NCI-H1436 (cell line): Measurements from ENCODE around the gene HOXD4.

Experiments used
- DNase-seq: peaks from one replicate; lab custom pipeline; 2025; lab: John Stamatoyannopoulos, UW

Gene HOXD4

DNA sequence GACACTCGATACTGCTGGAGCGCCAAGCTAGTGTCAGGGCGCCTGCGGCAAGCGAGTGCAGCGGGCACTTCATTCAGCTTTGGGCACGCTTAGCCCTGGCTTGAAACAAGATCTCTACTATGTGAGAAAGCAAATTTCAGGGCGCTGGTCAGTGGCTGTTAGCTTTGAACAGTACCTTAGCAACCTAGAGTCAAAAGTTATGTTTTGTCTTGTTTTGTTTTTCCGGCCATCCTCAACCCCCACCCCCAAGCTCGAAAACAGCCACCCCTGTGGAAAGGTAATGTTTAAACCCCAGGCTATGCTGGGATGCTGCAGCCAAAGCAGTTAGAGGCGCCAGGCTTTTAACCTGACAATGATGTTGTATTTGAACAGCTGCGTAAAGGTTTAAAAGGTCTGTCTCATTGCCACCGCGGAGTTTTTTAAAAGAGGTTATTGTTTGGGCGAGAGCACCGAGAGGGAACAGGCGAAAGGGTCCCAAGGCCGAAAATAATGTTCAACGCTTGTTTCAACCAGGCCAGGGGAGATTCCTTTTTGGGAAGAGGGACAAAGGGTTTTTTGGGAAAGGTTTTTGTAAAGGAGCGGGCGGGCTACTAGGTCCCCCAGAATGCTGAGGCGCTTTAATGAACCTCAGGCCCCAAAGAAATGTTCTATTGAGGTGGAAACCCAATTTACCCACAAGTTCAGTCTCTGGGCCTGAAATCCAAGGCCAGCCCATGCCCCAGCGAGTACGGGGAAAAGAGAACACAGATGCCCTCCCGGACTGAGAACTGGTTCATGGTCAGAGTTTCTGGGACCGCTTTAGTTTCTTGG lies 37.0 kb upstream of the HOXD4 start:
- DNase-seq: peak; percentile 28

DNA sequence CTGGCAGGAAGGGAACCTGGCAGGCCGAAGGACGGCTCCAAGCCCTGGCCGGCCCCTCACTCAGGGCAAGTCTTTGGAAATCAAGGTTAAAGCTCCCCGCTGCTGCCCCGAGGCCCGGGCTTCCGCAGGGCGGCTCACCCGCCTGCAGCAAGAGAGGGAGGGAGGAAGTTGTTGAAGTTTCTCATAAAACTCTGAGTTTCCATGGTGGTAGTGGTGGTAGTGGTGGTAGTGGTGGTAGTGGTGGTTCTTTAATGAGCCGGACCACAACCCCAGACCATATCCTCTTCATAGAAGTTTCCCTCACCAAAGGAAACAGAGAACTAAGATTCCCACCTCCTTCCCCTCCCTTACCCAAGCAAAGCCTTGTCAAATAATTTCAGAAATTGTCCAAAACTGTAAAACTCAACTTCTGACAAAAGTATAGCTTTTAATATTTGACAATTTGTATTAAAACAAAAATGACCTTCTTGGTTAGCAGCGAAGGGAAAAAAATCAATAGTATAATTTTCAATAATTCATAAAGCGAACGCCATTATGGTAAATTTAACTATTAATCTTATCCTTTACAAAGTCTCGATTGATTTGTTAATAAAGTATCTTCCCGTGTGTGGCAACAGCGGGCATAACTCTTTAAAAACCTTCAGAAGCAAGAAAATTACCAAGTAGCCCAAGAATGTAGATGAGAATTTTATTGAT lies 36.3 kb upstream of the HOXD4 start:
- DNase-seq: no peak

DNA sequence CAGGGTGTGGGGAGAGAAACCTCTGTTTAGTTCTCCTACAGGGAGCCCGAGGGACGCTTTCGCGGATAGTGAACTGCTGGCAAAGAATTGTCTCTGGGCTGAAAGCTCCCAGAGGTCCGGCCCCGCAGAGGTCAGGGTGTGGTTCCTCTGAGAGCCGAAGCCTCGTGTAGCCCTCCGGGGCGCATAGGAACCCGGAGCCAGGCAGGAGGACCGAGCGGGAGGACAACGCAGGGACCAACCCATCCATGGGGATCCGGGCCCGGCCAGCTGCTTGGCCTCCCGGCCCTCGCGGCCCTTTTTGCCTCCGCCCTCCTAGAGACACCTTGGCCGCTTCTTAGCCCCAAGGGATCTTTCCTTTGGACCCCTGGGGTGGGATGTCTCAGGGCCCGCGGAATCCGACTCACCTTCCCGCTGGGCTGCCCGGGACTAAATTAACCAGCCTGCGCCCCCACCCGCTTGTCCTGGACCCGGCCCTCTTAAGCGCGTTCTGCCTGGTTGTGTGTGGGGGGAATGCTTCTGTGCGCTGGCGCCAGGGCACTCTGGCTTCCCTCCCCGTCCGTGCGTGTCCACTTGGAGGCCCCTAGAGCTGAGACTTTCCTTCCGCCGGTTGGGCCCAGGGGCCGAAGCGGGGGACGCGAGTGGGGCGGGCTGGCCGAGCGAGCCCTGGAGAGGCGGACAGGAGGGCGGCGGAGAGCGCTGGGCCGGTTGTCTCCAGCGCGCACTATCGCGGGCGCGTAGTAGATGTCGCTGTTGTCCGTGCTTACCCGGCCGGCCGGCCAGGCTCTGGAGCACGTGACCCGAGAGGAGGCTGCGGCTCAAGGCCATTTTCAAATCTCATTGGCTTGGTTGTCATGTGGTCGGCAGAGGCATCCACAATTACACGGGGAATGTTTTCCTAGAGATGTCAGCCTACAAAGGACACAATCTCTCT lies 35.2 kb upstream of the HOXD4 start, which contains the start of gene HOXD10:
TSS of gene HOXD10 (plus strand) at position 896 of the 931 bp plus-strand sequence. CDS start 56 bp downstream, outside the sequence.
- no peak for DNase-seq

DNA sequence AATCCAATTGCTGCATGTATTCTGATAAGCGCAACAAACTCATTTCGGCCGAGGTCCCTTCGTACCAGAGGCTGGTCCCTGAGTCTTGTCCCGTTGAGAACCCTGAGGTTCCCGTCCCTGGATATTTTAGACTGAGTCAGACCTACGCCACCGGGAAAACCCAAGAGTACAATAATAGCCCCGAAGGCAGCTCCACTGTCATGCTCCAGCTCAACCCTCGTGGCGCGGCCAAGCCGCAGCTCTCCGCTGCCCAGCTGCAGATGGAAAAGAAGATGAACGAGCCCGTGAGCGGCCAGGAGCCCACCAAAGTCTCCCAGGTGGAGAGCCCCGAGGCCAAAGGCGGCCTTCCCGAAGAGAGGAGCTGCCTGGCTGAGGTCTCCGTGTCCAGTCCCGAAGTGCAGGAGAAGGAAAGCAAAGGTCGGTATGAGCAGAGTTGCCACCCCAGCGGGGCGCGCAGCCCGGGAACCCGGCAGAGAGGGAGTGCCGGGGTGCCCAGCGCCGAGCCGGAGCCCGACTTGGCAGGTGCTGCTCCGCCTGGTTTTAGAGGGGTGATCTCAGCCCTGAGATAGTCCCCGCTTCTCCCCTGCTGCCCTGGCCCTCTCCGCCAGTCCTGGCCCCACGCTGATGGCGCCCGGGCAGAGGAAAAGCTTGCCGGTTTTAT lies 34.1 kb upstream of the HOXD4 start:
- DNase-seq: no peak

DNA sequence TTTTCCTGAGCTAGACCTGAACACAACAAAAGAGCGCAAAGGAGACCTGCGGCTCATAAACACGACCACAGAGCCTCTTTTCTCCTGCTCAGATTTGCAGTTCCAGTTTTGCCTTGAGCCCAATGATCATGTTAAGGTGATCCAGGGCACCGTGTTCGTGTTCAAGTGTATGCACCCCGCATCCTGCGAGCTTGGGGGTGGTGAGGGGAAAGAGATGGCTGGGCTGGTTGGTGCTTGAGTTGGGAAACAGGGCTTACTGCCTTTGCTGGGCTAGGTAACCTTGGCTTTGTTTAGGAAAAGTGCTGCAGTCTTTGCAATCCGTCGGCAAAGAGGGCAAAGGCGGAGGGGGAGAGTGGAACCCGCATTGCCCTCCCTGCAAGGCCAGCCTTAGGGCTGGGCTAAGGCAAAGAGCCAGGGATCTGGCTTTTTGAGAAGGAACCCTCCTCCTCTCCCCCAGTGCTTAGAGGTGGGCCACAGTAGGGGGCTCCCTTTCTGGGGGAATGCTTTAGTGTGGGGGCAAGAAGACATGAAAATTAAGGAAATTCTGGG lies 33.5 kb upstream of the HOXD4 start:
- DNase-seq: no peak

DNA sequence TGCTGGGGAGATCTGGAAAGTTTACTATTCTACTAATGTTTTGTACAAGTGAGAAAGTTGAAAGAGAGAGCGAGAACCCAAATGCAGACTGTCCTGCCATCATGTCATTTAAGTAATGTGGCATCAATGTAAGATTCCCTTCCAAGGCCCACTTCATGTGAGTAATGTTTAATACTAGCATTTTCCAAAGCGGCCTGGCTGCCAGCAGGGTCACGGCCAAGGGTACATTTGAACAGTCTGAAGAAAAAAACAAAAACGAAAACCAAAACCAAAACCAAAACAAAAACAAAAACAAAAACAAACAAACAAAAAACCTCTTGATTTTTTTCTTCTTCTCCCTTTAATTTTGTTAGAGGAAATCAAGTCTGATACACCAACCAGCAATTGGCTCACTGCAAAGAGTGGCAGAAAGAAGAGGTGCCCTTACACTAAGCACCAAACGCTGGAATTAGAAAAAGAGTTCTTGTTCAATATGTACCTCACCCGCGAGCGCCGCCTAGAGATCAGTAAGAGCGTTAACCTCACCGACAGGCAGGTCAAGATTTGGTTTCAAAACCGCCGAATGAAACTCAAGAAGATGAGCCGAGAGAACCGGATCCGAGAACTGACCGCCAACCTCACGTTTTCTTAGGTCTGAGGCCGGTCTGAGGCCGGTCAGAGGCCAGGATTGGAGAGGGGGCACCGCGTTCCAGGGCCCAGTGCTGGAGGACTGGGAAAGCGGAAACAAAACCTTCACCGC lies 32.6 kb upstream of the HOXD4 start:
- no peak for DNase-seq

DNA sequence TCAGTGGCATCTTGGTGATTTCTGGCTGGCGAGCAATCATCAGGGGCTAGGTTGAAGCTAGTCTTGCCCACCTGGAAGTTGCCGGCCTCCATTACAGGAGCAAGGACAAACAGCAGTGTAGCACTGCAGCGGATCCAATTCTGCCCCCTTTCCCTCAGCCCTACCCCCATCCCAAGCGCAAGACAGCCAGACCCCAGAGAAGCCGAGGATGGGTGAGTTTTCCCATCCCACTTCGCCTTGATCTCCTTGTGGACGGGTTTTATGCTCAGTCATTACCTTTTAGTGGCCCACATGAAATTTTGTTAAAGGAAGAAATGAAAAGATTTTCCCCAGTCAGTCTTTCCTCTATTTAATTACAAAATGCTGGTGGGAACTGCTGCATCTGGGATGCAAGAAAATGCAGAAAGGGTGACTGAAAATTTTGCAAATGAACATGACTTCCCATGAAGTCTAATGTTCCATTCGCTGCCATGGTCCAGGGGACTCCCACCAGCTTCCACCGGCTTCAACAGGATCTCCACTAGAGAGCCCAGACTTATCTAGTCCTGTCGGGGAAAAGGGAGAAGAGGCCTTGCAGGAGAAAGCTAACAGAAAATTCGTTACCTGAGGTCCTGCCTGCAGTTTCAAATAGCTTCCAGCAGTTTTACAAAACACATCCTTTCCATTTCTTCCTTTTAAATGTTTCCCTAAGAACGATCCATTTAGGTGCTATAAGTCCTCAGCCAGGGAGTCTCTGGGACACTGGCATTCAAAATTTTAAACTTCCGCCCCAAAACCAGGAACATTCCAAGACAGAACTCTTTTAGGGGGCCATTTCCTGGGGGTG lies 30.8 kb upstream of the HOXD4 start:
- no peak for DNase-seq

DNA sequence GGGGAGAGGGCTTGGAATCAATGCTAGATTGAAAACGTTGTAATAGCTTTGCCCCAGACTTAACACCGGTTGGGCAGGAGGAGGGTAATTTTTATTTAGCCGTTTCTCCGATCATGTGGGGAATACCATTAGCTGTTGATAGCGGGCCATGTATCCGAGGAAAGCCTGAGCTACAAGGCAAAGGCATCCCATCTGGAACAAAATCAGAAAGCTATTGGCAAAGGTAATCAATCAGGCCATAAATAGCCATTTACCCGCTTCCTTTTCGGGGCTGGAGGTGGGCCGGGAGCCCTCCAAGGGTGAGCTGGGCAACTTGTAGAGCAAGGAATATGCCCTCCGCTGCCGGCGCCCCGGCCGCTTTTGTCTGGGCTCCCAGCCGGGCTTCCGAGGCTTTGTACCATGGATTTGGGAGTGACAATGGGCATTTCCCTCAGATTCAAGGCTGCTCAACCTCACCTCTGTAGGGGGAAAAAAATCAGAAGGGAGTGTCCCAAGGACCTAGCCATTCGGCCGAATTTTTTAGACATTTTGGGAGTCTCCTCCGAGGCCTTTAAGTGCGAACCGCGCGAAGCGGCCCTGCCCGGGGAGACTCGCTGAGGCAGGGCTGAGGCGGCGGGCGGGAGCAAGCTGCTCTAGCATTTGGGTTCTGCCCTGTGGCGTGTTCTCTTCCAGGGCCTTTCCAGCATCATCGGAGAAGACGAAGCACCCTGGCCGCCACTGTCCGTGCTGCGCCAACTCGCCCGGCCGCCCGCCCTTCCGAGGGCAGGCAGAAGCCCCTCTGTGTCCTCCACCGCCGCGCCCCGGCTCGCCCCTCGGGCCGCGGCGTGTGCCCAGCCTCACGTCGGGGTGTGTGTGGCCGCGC lies 29.9 kb upstream of the HOXD4 start:
- DNase-seq: no peak

DNA sequence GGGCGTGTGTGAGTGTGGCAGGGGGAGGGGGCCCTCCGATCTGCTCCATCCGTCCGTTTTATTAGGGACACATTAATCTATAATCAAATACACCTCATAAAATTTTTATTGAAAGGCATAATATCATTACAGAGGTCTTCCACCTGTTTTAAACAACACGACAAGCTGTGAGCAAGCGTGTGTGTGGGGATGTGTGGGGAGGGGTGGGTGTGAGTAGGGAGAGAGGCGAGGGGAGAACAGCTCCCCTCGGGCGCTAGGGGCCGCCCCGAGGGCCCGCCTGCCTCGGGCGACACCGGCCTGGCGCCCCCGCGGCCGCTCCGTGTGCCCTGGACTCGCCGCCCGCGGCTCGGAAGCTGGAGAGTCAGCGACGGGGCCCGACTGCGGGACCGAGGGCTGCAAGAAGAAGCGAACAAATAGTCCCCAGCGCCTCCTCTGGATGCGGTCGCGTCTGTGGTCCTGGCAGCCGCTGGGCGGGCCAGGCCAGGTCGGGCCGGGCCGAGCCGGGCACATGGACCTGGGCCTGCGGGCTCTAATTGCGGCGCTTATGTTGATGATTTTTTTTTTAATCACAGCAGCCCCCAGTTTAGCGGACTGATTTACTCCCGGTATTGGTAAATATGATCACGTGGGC lies 29.2 kb upstream of the HOXD4 start:
- no peak for DNase-seq

DNA sequence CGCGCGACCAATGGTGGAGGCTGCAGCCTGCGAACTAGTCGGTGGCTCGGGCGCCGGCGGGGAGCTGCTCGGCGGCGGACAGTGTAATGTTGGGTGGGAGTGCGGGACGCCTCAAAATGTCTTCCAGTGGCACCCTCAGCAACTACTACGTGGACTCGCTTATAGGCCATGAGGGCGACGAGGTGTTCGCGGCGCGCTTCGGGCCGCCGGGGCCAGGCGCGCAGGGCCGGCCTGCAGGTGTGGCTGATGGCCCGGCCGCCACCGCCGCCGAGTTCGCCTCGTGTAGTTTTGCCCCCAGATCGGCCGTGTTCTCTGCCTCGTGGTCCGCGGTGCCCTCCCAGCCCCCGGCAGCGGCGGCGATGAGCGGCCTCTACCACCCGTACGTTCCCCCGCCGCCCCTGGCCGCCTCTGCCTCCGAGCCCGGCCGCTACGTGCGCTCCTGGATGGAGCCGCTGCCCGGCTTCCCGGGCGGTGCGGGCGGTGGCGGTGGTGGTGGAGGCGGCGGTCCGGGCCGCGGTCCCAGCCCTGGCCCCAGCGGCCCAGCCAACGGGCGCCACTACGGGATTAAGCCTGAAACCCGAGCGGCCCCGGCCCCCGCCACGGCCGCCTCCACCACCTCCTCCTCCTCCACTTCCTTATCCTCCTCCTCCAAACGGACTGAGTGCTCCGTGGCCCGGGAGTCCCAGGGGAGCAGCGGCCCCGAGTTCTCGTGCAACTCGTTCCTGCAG lies 28.5 kb upstream of the HOXD4 start, which contains the start of gene HOXD9:
TSS of gene HOXD9 (plus strand) at position 37 of the 728 bp plus-strand sequence. CDS start at position 87, 50 bp downstream.
- DNase-seq: peak; percentile 33

DNA sequence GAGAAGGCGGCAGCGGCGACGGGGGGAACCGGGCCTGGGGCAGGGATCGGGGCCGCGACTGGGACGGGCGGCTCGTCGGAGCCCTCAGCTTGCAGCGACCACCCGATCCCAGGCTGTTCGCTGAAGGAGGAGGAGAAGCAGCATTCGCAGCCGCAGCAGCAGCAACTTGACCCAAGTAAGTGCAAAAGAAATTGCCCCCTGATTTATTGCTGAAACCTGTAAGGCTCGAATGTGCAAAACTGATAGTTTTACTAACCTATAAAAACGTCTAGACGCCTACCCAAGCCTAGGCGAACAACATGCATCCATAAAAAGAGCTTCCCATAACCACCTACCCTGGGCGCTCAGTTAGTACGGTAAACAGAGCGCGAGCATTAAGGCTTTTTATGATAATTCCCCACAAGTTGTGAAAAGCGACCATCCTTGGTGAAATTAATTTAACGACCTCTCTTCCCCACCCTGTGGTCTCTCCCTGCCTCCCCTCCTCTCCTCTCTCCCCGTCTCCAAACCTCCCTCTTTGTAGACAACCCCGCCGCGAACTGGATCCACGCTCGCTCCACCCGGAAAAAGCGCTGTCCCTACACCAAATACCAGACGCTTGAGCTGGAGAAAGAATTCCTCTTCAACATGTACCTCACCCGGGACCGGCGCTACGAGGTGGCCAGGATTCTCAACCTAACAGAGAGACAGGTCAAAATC lies 27.8 kb upstream of the HOXD4 start:
- no peak for DNase-seq

DNA sequence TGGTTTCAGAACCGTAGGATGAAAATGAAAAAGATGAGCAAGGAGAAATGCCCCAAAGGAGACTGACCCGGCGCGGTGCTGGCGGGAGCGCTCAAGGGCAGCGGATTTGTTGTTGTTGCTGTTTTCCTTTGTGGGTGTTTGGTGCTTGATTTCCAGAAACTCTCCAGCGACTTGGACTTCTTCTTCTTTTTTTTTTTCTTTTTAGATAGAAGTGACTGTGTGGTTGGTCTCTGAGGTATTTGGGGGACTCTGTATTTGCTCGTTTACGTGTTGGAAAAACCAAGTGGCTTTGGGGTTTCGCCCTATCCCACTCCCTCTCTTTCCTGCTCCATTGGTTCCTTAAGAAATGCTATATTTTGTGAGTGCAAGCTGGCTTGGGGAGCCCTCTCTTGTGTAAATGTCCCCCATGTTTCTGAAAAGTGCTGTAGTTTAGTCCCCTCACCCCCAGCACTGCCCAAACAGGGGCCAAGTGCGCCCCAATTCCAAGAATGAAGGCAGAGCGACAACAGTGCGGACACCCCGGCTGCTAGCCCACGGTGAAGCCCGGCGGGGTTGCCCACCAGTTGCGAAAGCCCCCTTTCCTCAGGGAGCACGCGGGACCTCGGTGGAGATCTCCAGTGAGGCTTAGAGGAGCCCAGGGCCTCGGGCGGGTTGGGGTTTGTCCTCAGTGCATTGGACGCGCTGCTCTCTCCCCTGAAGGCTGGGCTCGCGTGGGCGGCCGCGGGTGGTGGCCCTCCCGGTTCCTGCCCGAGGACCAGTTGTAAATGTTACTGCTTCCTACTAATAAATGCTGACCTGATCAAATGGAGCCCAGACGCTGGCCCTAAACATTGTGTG lies 27.0 kb upstream of the HOXD4 start:
- no peak for DNase-seq

DNA sequence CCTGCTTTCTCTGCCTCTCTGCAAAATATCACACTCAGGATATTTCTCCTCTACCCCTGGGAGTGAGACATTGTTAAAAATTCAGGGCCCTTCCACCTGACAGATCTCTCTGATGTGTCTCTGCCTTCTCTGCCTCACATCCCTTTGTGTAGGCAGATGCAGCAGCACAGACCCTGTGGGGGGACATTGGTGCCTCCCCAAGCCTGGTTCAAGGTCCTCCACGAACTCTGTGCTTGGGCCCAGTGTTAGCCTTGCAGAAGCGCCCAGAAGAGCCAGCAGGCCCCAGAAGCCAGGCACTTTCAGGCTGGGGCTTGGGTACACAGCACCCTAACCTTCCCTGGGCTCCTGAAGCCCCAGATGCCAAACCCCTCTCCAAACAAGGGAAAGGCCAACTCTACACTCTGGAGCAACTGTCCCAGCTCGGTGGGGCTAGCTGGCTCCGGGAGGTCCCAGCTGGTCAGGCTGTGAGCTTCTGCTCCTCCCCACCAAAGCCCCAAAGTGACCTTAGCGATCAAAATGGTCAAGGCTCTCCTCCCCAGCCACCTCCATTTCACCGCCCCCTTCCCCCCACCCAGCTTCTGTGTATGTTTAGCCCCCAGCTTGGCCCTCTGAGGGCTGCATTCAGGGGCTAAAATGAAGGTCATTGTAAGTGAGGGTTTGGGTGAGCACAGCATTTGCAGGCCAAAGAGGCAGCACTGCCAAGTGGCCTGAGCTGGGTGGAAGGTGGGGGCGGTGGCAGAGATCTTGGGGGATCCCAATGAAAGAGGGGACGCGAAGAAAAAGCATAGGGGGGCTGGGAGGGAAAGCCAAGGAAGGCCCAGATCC lies 26.2 kb upstream of the HOXD4 start:
- no peak for DNase-seq

DNA sequence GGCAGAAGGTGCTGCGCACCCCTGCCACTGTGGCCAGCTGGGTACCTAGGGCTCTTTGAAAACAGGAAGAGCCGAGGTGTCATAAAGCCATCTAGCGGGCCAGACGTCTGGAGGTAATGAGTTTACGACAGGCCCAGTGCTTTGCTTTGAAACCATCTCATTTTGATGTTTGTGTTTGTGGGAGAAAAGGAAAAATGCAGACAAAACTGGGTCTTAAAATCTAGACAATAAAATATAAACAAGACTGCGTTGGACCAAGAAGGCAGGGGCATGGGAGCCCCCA lies 25.6 kb upstream of the HOXD4 start:
- DNase-seq: no peak
